Measurements from ENCODE around the gene PPP1R7.

Gene PPP1R7

DNA sequence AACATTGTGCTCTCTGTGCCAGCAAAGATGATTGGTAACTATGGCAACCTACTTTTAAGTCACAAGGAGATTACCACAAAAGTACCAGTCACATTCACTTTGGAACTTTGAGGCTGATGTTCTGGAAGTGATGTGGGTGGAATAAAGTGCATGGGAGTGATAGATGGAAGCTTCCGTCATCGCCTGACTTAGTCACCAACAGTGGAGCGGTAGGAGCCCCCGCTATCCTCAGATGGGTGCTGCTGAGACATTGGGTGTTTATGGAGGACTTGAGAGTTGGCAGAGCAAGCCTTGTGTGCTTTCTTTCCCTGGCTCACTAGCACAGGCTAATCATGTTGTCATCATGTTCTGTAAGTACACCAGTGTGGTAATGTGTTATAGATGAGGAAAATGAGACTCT, 4.6 kb downstream of the PPP1R7 start:
- no peaks in the 10 kb centered on the region for H3K27me3 ChIP-seq
- no peak for DNase-seq
- peaks cover 19 to 63% (median 30%) of the 10 kb centered on the region in 3 donors for H3K36me3 ChIP-seq
- H3K9me3 ChIP-seq, result no peaks in the 10 kb centered on the region
- no peak overlapping the region for H3K27ac ChIP-seq
- TF ChIP-seq CTCF (IDR thresholded peaks at IDR 0.05), result no peak
- intact Hi-C loops (cut with DNase I; ENCODE audit: low total_unique reads), result loop anchor here (10.0 kb wide), 1 partner anchor 560 kb away; no protein-coding TSS in a partner anchor
- no peak overlapping the region for H3K4me3 ChIP-seq
- H3K4me1 ChIP-seq, result peaks cover 0 to 16% (median 9%) of the 10 kb centered on the region in 4 donors

GRCh38 chr2:241155936-241156335, 5.7 kb downstream of the PPP1R7 start:
- DNase-seq, result no peak
- Histone ChIP-seq H3K4me3 (no peak overlapping the region), H3K27ac (no peak overlapping the region), H3K4me1 (peaks cover 0 to 12% (median 7%) of the 10 kb centered on the region in 4 donors), H3K36me3 (peaks cover 19 to 71% (median 37%) of the 10 kb centered on the region in 3 donors), H3K27me3 (no peaks in the 10 kb centered on the region), H3K9me3 (no peaks in the 10 kb centered on the region)
- no peak for TF ChIP-seq CTCF (IDR thresholded peaks at IDR 0.05)
- intact Hi-C loops (cut with DNase I; ENCODE audit: low total_unique reads), result loop anchor here (10.0 kb wide), 1 partner anchor 561 kb away; no protein-coding TSS in a partner anchor

DNA sequence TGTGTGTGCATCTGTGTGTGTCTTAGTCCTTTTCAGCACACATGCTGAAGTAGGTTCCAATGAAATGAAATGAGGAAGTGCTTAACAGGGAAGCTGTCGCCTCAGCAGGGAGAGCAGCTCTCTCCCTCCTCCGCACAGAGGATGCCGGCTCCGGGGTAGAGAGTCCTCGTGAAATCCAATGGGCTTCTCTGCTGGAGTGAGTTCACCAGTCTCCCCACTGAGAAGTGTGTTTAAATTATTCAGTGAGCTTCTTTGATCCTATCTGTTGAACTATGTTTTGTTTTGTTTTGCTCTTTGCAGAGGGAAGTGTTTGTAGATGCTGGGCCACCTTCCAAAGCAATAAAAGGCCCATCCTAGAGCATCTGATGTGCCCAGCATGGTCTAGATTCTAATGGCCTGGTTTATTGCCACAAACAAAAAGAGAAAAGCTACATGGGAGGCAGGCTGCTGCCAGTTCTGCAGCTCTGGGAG, 6.7 kb downstream of the PPP1R7 start:
- intact Hi-C loops (cut with DNase I; ENCODE audit: low total_unique reads), result loop anchor here (10.0 kb wide), 1 partner anchor 562 kb away; no protein-coding TSS in a partner anchor
- no peaks in the 10 kb centered on the region for H3K9me3 ChIP-seq
- no peak overlapping the region for H3K27ac ChIP-seq
- H3K27me3 ChIP-seq, result no peaks in the 10 kb centered on the region
- H3K36me3 ChIP-seq, result peaks cover 19 to 75% (median 37%) of the 10 kb centered on the region in 3 donors
- H3K4me3 ChIP-seq, result no peak overlapping the region
- TF ChIP-seq CTCF (IDR thresholded peaks at IDR 0.05), result no peak
- no peak for DNase-seq
- peaks cover 0 to 12% (median 8%) of the 10 kb centered on the region in 4 donors for H3K4me1 ChIP-seq

DNA sequence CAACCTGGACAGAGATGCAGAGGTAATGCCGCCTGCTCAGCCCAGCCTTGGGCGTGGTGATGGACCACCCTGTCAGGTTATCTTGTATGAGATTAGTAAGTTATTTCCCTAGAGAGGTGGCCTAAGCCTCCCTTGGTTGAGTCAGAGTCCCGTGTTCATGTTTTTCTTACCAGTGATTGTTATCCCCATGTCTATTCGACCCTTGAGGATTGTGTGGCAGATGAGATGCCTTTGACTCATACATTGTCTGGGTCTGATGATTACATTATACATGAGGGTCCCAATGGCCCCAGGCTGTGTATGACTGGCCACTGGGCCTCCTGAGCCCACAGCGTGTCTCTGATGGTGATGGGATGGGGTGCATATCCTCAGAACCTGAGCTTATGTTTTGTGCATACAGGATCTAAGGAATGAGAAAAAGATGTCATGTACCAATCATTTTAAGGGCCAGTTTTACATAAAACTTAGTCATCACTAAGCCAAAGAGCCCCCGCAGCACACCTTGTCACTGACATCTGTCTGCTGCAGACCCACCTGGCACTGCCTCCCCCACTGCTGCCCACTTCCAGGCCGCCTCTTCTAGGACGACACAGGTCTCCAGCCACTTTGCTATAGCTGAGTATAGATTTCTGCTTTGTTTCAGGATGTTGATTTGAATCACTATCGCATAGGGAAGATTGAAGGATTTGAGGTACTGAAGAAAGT, 7.7 kb downstream of the PPP1R7 start:
- intact Hi-C loops (cut with DNase I; ENCODE audit: low total_unique reads), result loop anchor here (10.0 kb wide), 1 partner anchor 563 kb away; no protein-coding TSS in a partner anchor
- TF ChIP-seq CTCF (IDR thresholded peaks at IDR 0.05), result no peak
- peaks cover 19 to 81% (median 37%) of the 10 kb centered on the region in 3 donors for H3K36me3 ChIP-seq
- H3K4me1 ChIP-seq, result peaks cover 0 to 18% (median 9%) of the 10 kb centered on the region in 4 donors
- no peak overlapping the region for H3K4me3 ChIP-seq
- DNase-seq, result no peak
- H3K9me3 ChIP-seq, result no peaks in the 10 kb centered on the region
- H3K27ac ChIP-seq, result no peak overlapping the region
- H3K27me3 ChIP-seq, result no peaks in the 10 kb centered on the region

GRCh38 chr2:241158546-241158900, 8.3 kb downstream of the PPP1R7 start:
- no peak for TF ChIP-seq CTCF (IDR thresholded peaks at IDR 0.05)
- intact Hi-C loops (cut with DNase I; ENCODE audit: low total_unique reads), result loop anchor here (10.0 kb wide), 1 partner anchor 564 kb away; no protein-coding TSS in a partner anchor
- Histone ChIP-seq H3K27me3 (no peaks in the 10 kb centered on the region), H3K4me3 (no peak overlapping the region), H3K9me3 (no peaks in the 10 kb centered on the region), H3K27ac (no peak overlapping the region), H3K4me1 (peaks cover 0 to 19% (median 9%) of the 10 kb centered on the region in 4 donors), H3K36me3 (peaks cover 24 to 81% (median 36%) of the 10 kb centered on the region in 3 donors)
- DNase-seq, result no peak
